ENCODE measurements around the gene P2RX6.

DNA sequence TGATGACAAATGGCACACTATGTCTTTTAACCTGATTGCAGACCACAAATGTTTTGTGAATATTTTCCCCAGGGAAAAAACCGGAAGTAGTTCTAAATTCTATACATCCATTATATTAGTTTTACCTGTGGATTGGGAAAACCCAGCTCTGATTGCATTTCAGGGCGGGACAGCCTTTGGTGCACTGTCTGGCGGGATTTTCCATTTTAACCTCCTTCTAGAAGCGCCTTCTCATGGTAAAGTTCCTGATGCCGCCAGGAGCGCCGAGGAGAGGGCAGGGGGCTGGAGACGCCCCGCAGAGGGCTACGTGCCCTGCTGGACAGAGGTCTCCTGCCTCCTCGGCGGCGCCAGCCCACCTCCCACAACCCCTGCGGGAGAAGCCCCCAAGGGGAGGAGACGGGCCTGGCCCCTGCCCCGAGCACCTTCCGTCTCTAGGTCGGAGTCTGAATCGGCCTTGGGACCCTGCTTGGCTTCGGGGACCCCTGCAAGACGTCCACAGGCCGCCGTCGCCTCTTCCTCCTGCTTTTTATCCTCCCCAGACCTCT lies 1.2 kb upstream of the P2RX6 start:
- TF ChIP-seq POLR2A (IDR thresholded peaks at IDR 0.05) (no peak), POLR2AphosphoS5 (IDR thresholded peaks at IDR 0.05) (no peak)
- TF ChIP-seq, protein P1, sequence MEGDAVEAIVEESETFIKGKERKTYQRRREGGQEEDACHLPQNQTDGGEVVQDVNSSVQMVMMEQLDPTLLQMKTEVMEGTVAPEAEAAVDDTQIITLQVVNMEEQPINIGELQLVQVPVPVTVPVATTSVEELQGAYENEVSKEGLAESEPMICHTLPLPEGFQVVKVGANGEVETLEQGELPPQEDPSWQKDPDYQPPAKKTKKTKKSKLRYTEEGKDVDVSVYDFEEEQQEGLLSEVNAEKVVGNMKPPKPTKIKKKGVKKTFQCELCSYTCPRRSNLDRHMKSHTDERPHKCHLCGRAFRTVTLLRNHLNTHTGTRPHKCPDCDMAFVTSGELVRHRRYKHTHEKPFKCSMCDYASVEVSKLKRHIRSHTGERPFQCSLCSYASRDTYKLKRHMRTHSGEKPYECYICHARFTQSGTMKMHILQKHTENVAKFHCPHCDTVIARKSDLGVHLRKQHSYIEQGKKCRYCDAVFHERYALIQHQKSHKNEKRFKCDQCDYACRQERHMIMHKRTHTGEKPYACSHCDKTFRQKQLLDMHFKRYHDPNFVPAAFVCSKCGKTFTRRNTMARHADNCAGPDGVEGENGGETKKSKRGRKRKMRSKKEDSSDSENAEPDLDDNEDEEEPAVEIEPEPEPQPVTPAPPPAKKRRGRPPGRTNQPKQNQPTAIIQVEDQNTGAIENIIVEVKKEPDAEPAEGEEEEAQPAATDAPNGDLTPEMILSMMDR (IDR thresholded peaks at IDR 0.05) = no peak
